ENCODE measurements around the gene SERPINB8.

The SERPINB8 gene

DNA sequence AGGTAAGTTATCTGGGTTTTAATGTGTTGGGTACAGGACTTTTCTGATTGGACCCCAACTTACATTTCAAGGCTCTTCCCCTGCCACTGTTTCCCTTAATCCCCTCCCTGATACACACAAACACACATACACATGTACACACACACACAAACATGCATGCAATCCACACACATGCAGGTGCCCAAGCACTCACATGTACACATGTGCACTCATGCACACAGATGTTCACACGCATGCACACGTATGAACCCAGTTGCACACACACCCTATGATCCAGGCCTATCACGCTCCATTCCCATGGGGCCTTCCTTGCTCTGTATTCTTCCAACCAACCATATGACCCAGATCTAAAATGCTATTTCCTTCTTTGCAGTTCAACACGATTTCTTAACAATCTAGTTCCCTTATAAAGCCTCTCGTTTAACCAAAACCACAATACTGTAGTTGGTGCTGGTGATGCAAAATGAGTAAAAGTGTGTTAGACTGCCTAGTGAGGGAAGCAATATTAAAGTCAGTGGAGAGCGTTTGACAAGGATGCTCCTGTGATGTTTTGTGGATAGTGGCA, 11.1 kb downstream of the SERPINB8 start:
- peak in 1 of 2 experiments; percentile 86 for DNase-seq (ENCODE audit: low read depth in 1 of 2, low spot score in 1 of 2)
- Histone ChIP-seq H3K4me3 (replicated peaks; ENCODE audit: insufficient read depth, low read length) (no peak overlapping the region), H3K27ac (replicated peaks) (peak overlapping the region; percentile 77), H3K27me3 (ENCODE audit: insufficient read depth, poor library complexity, severe bottlenecking) (no peaks in the 10 kb centered on the region)
- TF ChIP-seq POLR2AphosphoS5 (IDR thresholded peaks at IDR 0.05; ENCODE audit: low read depth) (peak; percentile 67; the same call in 1 of the 2 replicates), REST (IDR thresholded peaks at IDR 0.05; ENCODE audit: insufficient replicate concordance, low read depth) (no peak), SPI1 (IDR thresholded peaks at IDR 0.05; ENCODE audit: borderline replicate concordance, low read depth) (peak; percentile 39; the same call in 1 of the 2 replicates), GABPA (IDR thresholded peaks at IDR 0.05; ENCODE audit: low read depth) (no peak)
- TF ChIP-seq, protein P1, sequence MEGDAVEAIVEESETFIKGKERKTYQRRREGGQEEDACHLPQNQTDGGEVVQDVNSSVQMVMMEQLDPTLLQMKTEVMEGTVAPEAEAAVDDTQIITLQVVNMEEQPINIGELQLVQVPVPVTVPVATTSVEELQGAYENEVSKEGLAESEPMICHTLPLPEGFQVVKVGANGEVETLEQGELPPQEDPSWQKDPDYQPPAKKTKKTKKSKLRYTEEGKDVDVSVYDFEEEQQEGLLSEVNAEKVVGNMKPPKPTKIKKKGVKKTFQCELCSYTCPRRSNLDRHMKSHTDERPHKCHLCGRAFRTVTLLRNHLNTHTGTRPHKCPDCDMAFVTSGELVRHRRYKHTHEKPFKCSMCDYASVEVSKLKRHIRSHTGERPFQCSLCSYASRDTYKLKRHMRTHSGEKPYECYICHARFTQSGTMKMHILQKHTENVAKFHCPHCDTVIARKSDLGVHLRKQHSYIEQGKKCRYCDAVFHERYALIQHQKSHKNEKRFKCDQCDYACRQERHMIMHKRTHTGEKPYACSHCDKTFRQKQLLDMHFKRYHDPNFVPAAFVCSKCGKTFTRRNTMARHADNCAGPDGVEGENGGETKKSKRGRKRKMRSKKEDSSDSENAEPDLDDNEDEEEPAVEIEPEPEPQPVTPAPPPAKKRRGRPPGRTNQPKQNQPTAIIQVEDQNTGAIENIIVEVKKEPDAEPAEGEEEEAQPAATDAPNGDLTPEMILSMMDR (IDR thresholded peaks at IDR 0.05; ENCODE audit: insufficient read depth, low read length) = no peak

- TF ChIP-seq POLR2AphosphoS5 (IDR thresholded peaks at IDR 0.05; ENCODE audit: low read depth) = no peak
- no peak for TF ChIP-seq REST (IDR thresholded peaks at IDR 0.05; ENCODE audit: insufficient replicate concordance, low read depth)
- TF ChIP-seq SPI1 (IDR thresholded peaks at IDR 0.05; ENCODE audit: borderline replicate concordance, low read depth) = no peak
- TF ChIP-seq GABPA (IDR thresholded peaks at IDR 0.05; ENCODE audit: low read depth) = no peak
- TF ChIP-seq, protein P1 (IDR thresholded peaks at IDR 0.05; ENCODE audit: insufficient read depth, low read length) = no peak
- DNase-seq (ENCODE audit: low read depth in 1 of 2, low spot score in 1 of 2) = no peak
- H3K4me3 ChIP-seq (replicated peaks; ENCODE audit: insufficient read depth, low read length) = no peak overlapping the region
- H3K27me3 ChIP-seq (ENCODE audit: insufficient read depth, poor library complexity, severe bottlenecking) = no peaks in the 10 kb centered on the region
- H3K27ac ChIP-seq (replicated peaks) = peak overlapping the region; percentile 77
Observed at GRCh38 chr18:63981719-63982118, 11.8 kb downstream of the SERPINB8 start.

- TF ChIP-seq GABPA (IDR thresholded peaks at IDR 0.05; ENCODE audit: low read depth) (no peak), REST (IDR thresholded peaks at IDR 0.05; ENCODE audit: insufficient replicate concordance, low read depth) (no peak), POLR2AphosphoS5 (IDR thresholded peaks at IDR 0.05; ENCODE audit: low read depth) (no peak), SPI1 (IDR thresholded peaks at IDR 0.05; ENCODE audit: borderline replicate concordance, low read depth) (no peak)
- TF ChIP-seq, protein P1 (IDR thresholded peaks at IDR 0.05; ENCODE audit: insufficient read depth, low read length) = no peak
- DNase-seq (ENCODE audit: low read depth in 1 of 2, low spot score in 1 of 2) = no peak
- no peak overlapping the region for H3K4me3 ChIP-seq (replicated peaks; ENCODE audit: insufficient read depth, low read length)
- H3K27me3 ChIP-seq (ENCODE audit: insufficient read depth, poor library complexity, severe bottlenecking) = no peaks in the 10 kb centered on the region
- peak overlapping the region; percentile 77; the same call in 1 of the 2 replicates for H3K27ac ChIP-seq (replicated peaks)
Observed at GRCh38 chr18:63982361-63982760, 12.5 kb downstream of the SERPINB8 start.

Data from HL-60 (cell line).